GM21619 (cell line): ENCODE results near the gene DEXI.
A peak's percentile ranks its signal among the peaks of the same experiment; 100 is the strongest.

Source experiments
- ATAC-seq: cut with Tn5 transposase; IDR thresholded peaks from one replicate; pipeline ENCODE4 v1.9.1; 2021; ENCODE audit not compliant: unreplicated experiment

DEXI gene

GRCh38 chr16:10942352-10943063 lies at the start of gene DEXI:
Gene DEXI, minus strand, starts transcription at chr16:10942468. Its CDS starts 463 bp downstream, at chr16:10942005.
- peak; percentile 47 for ATAC-seq

- no peak for ATAC-seq
These were observed 48.1 kb upstream of the DEXI start for GRCh38 chr16:10990378-10990777.

- no peak for ATAC-seq
These were observed 47.3 kb upstream of the DEXI start for GRCh38 chr16:10989559-10989958.

GRCh38 chr16:10988879-10989278 lies 46.6 kb upstream of the DEXI start:
- ATAC-seq = no peak

- ATAC-seq = peak; percentile 55
These were observed 46.0 kb upstream of the DEXI start for GRCh38 chr16:10988164-10988803.

GRCh38 chr16:10987361-10988163 lies 45.3 kb upstream of the DEXI start:
- ATAC-seq = no peak

GRCh38 chr16:10984509-10984908 lies 42.2 kb upstream of the DEXI start:
- ATAC-seq = no peak

- no peak for ATAC-seq
These were observed 40.9 kb upstream of the DEXI start for GRCh38 chr16:10983159-10983558.

GRCh38 chr16:10982465-10983150 lies 40.3 kb upstream of the DEXI start:
- ATAC-seq = peak; percentile 51

- ATAC-seq = peak; percentile 72
These were observed 39.5 kb upstream of the DEXI start for GRCh38 chr16:10981697-10982216.

GRCh38 chr16:10980813-10981212 lies 38.5 kb upstream of the DEXI start:
- no peak for ATAC-seq

GRCh38 chr16:10979717-10980601 lies 37.7 kb upstream of the DEXI start:
- ATAC-seq = no peak

- ATAC-seq = no peak
These were observed 36.7 kb upstream of the DEXI start for GRCh38 chr16:10978871-10979446.

GRCh38 chr16:10978124-10978523 lies 35.9 kb upstream of the DEXI start:
- no peak for ATAC-seq

GRCh38 chr16:10976634-10977033 lies 34.4 kb upstream of the DEXI start:
- ATAC-seq = no peak

- no peak for ATAC-seq
These were observed 30.7 kb upstream of the DEXI start for GRCh38 chr16:10972819-10973464.

- no peak for ATAC-seq
These were observed 30.0 kb upstream of the DEXI start for GRCh38 chr16:10972108-10972818.

GRCh38 chr16:10971560-10971961 lies 29.3 kb upstream of the DEXI start:
- ATAC-seq = no peak

GRCh38 chr16:10970065-10970464 lies 27.8 kb upstream of the DEXI start:
- ATAC-seq = no peak
